Right lobe of liver (tissue), 4 donors: ENCODE data around the gene RER1.

Experiments
- CTCF ChIP-seq, 4 donors: fragments of 200-600 bp in 3 of 4; fragments of 450-650 bp in 1 of 4; IDR thresholded peaks; one replicate each; pipeline versions ENCODE4 v1.5.1 to v1.8.0; 2016 to 2022; ENCODE audit warnings: antibody characterized with exemption in 4 of 4, mild to moderate bottlenecking in 2 of 4
- POLR2A ChIP-seq: fragments of 450-650 bp; IDR thresholded peaks from one replicate; pipeline ENCODE4 v1.6.1; 2017; ENCODE audit warnings: antibody characterized with exemption, mild to moderate bottlenecking
- donor health status: DM: no; HTN: no; CAD: no.
- donor health status: DM: no; HTN: no; CAD: no.
- donor health status: DM: no; HTN: yes; CAD: no.

- TF ChIP-seq CTCF (IDR thresholded peaks at IDR 0.05) (no peak), POLR2A (no peak)
Measured at GRCh38 chr1:2447276-2448097, 55.8 kb downstream of the RER1 start.
